ENCODE results near the gene WRNIP1.

WRNIP1 gene

GRCh38 chr6:2810092-2810671 is 45.0 kb downstream of the WRNIP1 start:
- H2AFZ ChIP-seq (ENCODE audit: low read depth, low read length, severe bottlenecking) = no peak overlapping the region
- peaks cover 1% of the 10 kb centered on the region for H3K36me3 ChIP-seq (ENCODE audit: low read length)
- no peak overlapping the region for H3K27ac ChIP-seq (ENCODE audit: low read depth, low read length)
- H3F3A ChIP-seq (ENCODE audit: insufficient read depth) = no peaks in the 10 kb centered on the region
- H3K9me2 ChIP-seq (replicated peaks; ENCODE audit: insufficient read depth, low read length) = no peaks in the 10 kb centered on the region
- H3K9ac ChIP-seq (ENCODE audit: low read length) = no peak overlapping the region
- no peak for TF ChIP-seq CTCF (IDR thresholded peaks at IDR 0.05; ENCODE audit: insufficient read depth, low read length, poor library complexity, severe bottlenecking)
- no peak for TF ChIP-seq EZH2phosphoT487 (conservative IDR thresholded peaks at IDR 0.05; ENCODE audit: low read length)
- peaks cover under 1% of the 10 kb centered on the region; the same call in 1 of the 2 replicates for H3K9me3 ChIP-seq (ENCODE audit: insufficient read depth, low read length)
- H3K27me3 ChIP-seq (ENCODE audit: low read length) = no peaks in the 10 kb centered on the region
- H3K4me3 ChIP-seq (ENCODE audit: insufficient read depth, low read length, poor library complexity, severe bottlenecking) = no peak overlapping the region
- no peaks in the 10 kb centered on the region for H4K20me1 ChIP-seq (ENCODE audit: low read depth, low read length)
- H3K4me2 ChIP-seq (ENCODE audit: low read depth, low read length, poor library complexity, severe bottlenecking) = no peak overlapping the region
- no peaks in the 10 kb centered on the region for H3K79me2 ChIP-seq (ENCODE audit: insufficient read depth, low read length)

GRCh38 chr6:2812695-2813094 is 47.5 kb downstream of the WRNIP1 start:
- no peaks in the 10 kb centered on the region for H3K27me3 ChIP-seq (ENCODE audit: low read length)
- H3K27ac ChIP-seq (ENCODE audit: low read depth, low read length) = no peak overlapping the region

GRCh38 chr6:2816158-2816557 is 51.0 kb downstream of the WRNIP1 start:
- no peak for TF ChIP-seq CTCF (IDR thresholded peaks at IDR 0.05; ENCODE audit: insufficient read depth, low read length, poor library complexity, severe bottlenecking)
- TF ChIP-seq EZH2phosphoT487 (conservative IDR thresholded peaks at IDR 0.05; ENCODE audit: low read length) = no peak
- peaks cover 18% of the 10 kb centered on the region for H3K9me3 ChIP-seq (ENCODE audit: insufficient read depth, low read length)
- H3F3A ChIP-seq (ENCODE audit: insufficient read depth) = no peaks in the 10 kb centered on the region
- H3K79me2 ChIP-seq (ENCODE audit: insufficient read depth, low read length) = no peaks in the 10 kb centered on the region
- no peak overlapping the region for H3K4me3 ChIP-seq (ENCODE audit: insufficient read depth, low read length, poor library complexity, severe bottlenecking)
- no peak overlapping the region for H3K9ac ChIP-seq (ENCODE audit: low read length)
- no peak overlapping the region for H3K4me2 ChIP-seq (ENCODE audit: low read depth, low read length, poor library complexity, severe bottlenecking)
- peaks cover 12% of the 10 kb centered on the region for H3K36me3 ChIP-seq (ENCODE audit: low read length)
- H4K20me1 ChIP-seq (ENCODE audit: low read depth, low read length) = no peaks in the 10 kb centered on the region
- no peaks in the 10 kb centered on the region for H3K27me3 ChIP-seq (ENCODE audit: low read length)
- no peaks in the 10 kb centered on the region for H3K9me2 ChIP-seq (replicated peaks; ENCODE audit: insufficient read depth, low read length)
- no peak overlapping the region for H2AFZ ChIP-seq (ENCODE audit: low read depth, low read length, severe bottlenecking)
- no peak overlapping the region for H3K27ac ChIP-seq (ENCODE audit: low read depth, low read length)

More at GRCh38 chr6:2812695-2813094, 47.5 kb downstream of the WRNIP1 start:
- H3K9me2 ChIP-seq (replicated peaks; ENCODE audit: insufficient read depth, low read length) = no peaks in the 10 kb centered on the region
- no peaks in the 10 kb centered on the region for H3F3A ChIP-seq (ENCODE audit: insufficient read depth)
- H3K36me3 ChIP-seq (ENCODE audit: low read length) = peaks cover 12% of the 10 kb centered on the region
- no peak overlapping the region for H2AFZ ChIP-seq (ENCODE audit: low read depth, low read length, severe bottlenecking)
- H3K79me2 ChIP-seq (ENCODE audit: insufficient read depth, low read length) = no peaks in the 10 kb centered on the region
- H3K4me2 ChIP-seq (ENCODE audit: low read depth, low read length, poor library complexity, severe bottlenecking) = no peak overlapping the region
- no peak overlapping the region for H3K9ac ChIP-seq (ENCODE audit: low read length)
- H3K9me3 ChIP-seq (ENCODE audit: insufficient read depth, low read length) = peaks cover 18% of the 10 kb centered on the region
- no peaks in the 10 kb centered on the region for H4K20me1 ChIP-seq (ENCODE audit: low read depth, low read length)
- TF ChIP-seq EZH2phosphoT487 (conservative IDR thresholded peaks at IDR 0.05; ENCODE audit: low read length) (no peak), CTCF (IDR thresholded peaks at IDR 0.05; ENCODE audit: insufficient read depth, low read length, poor library complexity, severe bottlenecking) (no peak)
- H3K4me3 ChIP-seq (ENCODE audit: insufficient read depth, low read length, poor library complexity, severe bottlenecking) = no peak overlapping the region
